H1 (cell line): ENCODE results near the gene EXD3. TPM values are rescaled to one million over a fixed set of nuclear protein-coding genes. Genes with fewer than 3 reads are reported as not detected.

Source experiments
- CTCF ChIA-PET: fragments of 300-600 bp; sonication (Branson Sonifier 250); formaldehyde crosslinking; loops from one replicate; lab custom pipeline; 2021; ENCODE audit not compliant: partially characterized antibody; lab: Charles Lee
- POLR2A ChIA-PET: fragments of 300-600 bp; sonication (Branson Sonifier 250); formaldehyde crosslinking; loops from one replicate; lab custom pipeline; 2021; ENCODE audit warnings: inconsistent platforms; ENCODE audit not compliant: partially characterized antibody; lab: Charles Lee
- DNase-seq, 2 experiments: peaks; one replicate each; pipeline versions ENCODE4 v3.0.0 to v3.0.0-alpha.2; 2010 to 2022; ENCODE audit warnings: low spot score in 2 of 2, low read depth in 1 of 2, mixed read lengths in 1 of 2
- FAIRE-seq: peaks from 2 replicates; lab custom pipeline; 2011; peaks lifted over from hg19 to GRCh38; lab: Jason Lieb, UNC
- H2AFZ ChIP-seq: 2 replicates; pipeline ENCODE4 v1.8.1; 2012; ENCODE audit warnings: low read length, inconsistent platforms
- H2AK5ac ChIP-seq: 2 replicates; pipeline ENCODE4 v1.6.1; 2013; ENCODE audit warnings: low read depth, low read length
- H2BK120ac ChIP-seq: replicated peaks from 2 replicates; pipeline ENCODE3; 2013; ENCODE audit warnings: low read depth, low read length, inconsistent platforms
- H2BK12ac ChIP-seq: 2 replicates; pipeline ENCODE4 v1.6.1; 2013; ENCODE audit warnings: low read depth, low read length
- H2BK15ac ChIP-seq: 2 replicates; pipeline ENCODE4 v1.6.1; 2013; ENCODE audit warnings: low read length
- H2BK20ac ChIP-seq: 2 replicates; pipeline ENCODE4 v1.6.1; 2013; ENCODE audit warnings: low read length
- H2BK5ac ChIP-seq: 2 replicates; pipeline ENCODE4 v1.6.1; 2013; ENCODE audit warnings: low read depth, low read length
- H3K14ac ChIP-seq: 2 replicates; pipeline ENCODE4 v1.6.1; 2013; ENCODE audit warnings: inconsistent platforms; ENCODE audit not compliant: insufficient read length
- H3K18ac ChIP-seq: 2 replicates; pipeline ENCODE4 v1.6.1; 2013; ENCODE audit warnings: low read length; ENCODE audit errors: extremely low read depth
- H3K23ac ChIP-seq: 2 replicates; pipeline ENCODE4 v1.6.1; 2013; ENCODE audit warnings: inconsistent platforms; ENCODE audit not compliant: insufficient read length
- H3K23me2 ChIP-seq: 2 replicates; pipeline ENCODE4 v1.6.1; 2013; ENCODE audit warnings: low read depth, low read length
- H3K27ac ChIP-seq: 2 replicates; pipeline ENCODE4 v1.6.1; 2011; ENCODE audit warnings: low read depth, low read length, inconsistent platforms
- H3K27me3 ChIP-seq, 4 experiments: replicated peaks in 1 of 4; 1 replicate in 1 of 4; 2 replicates in 3 of 4; pipeline versions ENCODE4 v1.6.1 to v1.8.1; 2011 to 2013; ENCODE audit warnings: low read length in 3 of 4, mild to moderate bottlenecking in 3 of 4, inconsistent platforms in 2 of 4, mixed read lengths in 2 of 4, moderate library complexity in 1 of 4; ENCODE audit not compliant: control insufficient read depth in 3 of 4, insufficient read depth in 3 of 4; ENCODE audit errors: extremely low read depth in 1 of 4
- H3K36me3 ChIP-seq, 4 experiments: 2 replicates each; pipeline versions ENCODE4 v1.6.1 to v1.8.1; 2011 to 2013; ENCODE audit warnings: mild to moderate bottlenecking in 4 of 4, low read length in 3 of 4, moderate library complexity in 2 of 4, control low read depth in 1 of 4, inconsistent platforms in 1 of 4; ENCODE audit not compliant: insufficient read depth in 4 of 4, control insufficient read depth in 2 of 4
- H3K4ac ChIP-seq: replicated peaks from 2 replicates; pipeline ENCODE3; 2013; ENCODE audit warnings: low read length, low read depth, mixed read lengths, inconsistent platforms; ENCODE audit not compliant: insufficient read length
- H3K4me1 ChIP-seq, 4 experiments: replicated peaks in 1 of 4; 1 replicate in 1 of 4; 2 replicates in 3 of 4; pipeline versions ENCODE4 v1.6.1 to v1.8.1; 2011 to 2013; ENCODE audit warnings: low read length in 3 of 4, inconsistent platforms in 2 of 4, mixed read lengths in 1 of 4; ENCODE audit not compliant: insufficient read depth in 4 of 4, control insufficient read depth in 3 of 4
- H3K4me2 ChIP-seq, 2 experiments: 2 replicates each; pipeline versions ENCODE4 v1.6.1 to v1.8.1; 2011 to 2013; ENCODE audit warnings: low read depth in 2 of 2, low read length in 2 of 2, control low read depth in 1 of 2, inconsistent platforms in 1 of 2, mild to moderate bottlenecking in 1 of 2; ENCODE audit not compliant: insufficient read depth in 1 of 2
- H3K4me3 ChIP-seq, 4 experiments: fragments of 200-600, 300-600 bp in 1 of 4; sonication (generic), shearing (Covaris generic), sonication (Bioruptor Twin) in 1 of 4; 2 replicates each; pipeline versions ENCODE4 v1.5.1 to v1.8.1; 2011 to 2016; ENCODE audit warnings: low read length in 4 of 4, low read depth in 3 of 4, control low read depth in 2 of 4, inconsistent platforms in 2 of 4, mild to moderate bottlenecking in 2 of 4, mixed read lengths in 1 of 4, moderate library complexity in 1 of 4; ENCODE audit not compliant: insufficient read depth in 2 of 4; ENCODE audit errors: extremely low read depth in 1 of 4
- H3K56ac ChIP-seq: replicated peaks from 2 replicates; pipeline ENCODE3; 2013; ENCODE audit warnings: low read depth, mild to moderate bottlenecking, mixed read lengths, low read length, inconsistent platforms; ENCODE audit not compliant: insufficient read length
- H3K79me1 ChIP-seq: 2 replicates; pipeline ENCODE4 v1.6.1; 2013; ENCODE audit warnings: low read depth, low read length, control low read depth
- H3K79me2 ChIP-seq, 2 experiments: 2 replicates each; pipeline versions ENCODE4 v1.6.1 to v1.8.1; 2012 to 2013; ENCODE audit warnings: low read length in 2 of 2, mild to moderate bottlenecking in 2 of 2, inconsistent platforms in 1 of 2; ENCODE audit not compliant: insufficient read depth in 2 of 2, control insufficient read depth in 1 of 2
- H3K9ac ChIP-seq, 4 experiments: replicated peaks in 1 of 4; 1 replicate in 1 of 4; 2 replicates in 3 of 4; pipeline versions ENCODE4 v1.6.1 to v1.8.1; 2011 to 2013; ENCODE audit warnings: low read depth in 3 of 4, low read length in 3 of 4, control low read depth in 2 of 4, mild to moderate bottlenecking in 2 of 4, moderate library complexity in 2 of 4, inconsistent platforms in 1 of 4; ENCODE audit errors: extremely low read depth in 1 of 4
- H3K9me3 ChIP-seq, 2 experiments: 2 replicates each; pipeline versions ENCODE4 v1.6.1 to v1.8.1; 2012 to 2013; ENCODE audit warnings: mild to moderate bottlenecking in 2 of 2, moderate library complexity in 2 of 2, control low read depth in 1 of 2, inconsistent platforms in 1 of 2, low read depth in 1 of 2, low read length in 1 of 2, mixed read lengths in 1 of 2; ENCODE audit not compliant: insufficient read depth in 2 of 2
- H4K20me1 ChIP-seq, 2 experiments: replicated peaks in 1 of 2; 2 replicates each; pipeline versions ENCODE3 to v1.8.1; 2011 to 2013; ENCODE audit warnings: inconsistent platforms in 2 of 2, low read length in 2 of 2, mild to moderate bottlenecking in 1 of 2; ENCODE audit not compliant: insufficient read depth in 2 of 2, control insufficient read depth in 1 of 2
- H4K5ac ChIP-seq: 2 replicates; pipeline ENCODE4 v1.6.1; 2013; ENCODE audit warnings: low read length, low read depth, mixed read lengths, inconsistent platforms; ENCODE audit not compliant: insufficient read length
- H4K8ac ChIP-seq: 2 replicates; pipeline ENCODE4 v1.8.0; 2013; ENCODE audit warnings: mild to moderate bottlenecking, moderate library complexity, low read length, inconsistent platforms; ENCODE audit not compliant: insufficient read depth; ENCODE audit errors: extremely low read depth
- H4K91ac ChIP-seq: replicated peaks from 2 replicates; pipeline ENCODE3; 2013; ENCODE audit warnings: low read length, mixed read lengths, inconsistent platforms; ENCODE audit not compliant: insufficient read length
- BRCA1 ChIP-seq: IDR thresholded peaks from 2 replicates; pipeline ENCODE4 v1.6.1; 2012; ENCODE audit warnings: low read depth, low read length, improper control_type of control experiment
- CHD1 ChIP-seq: IDR thresholded peaks from 2 replicates; pipeline ENCODE4 v1.6.1; 2012; ENCODE audit warnings: low read depth, low read length, improper control_type of control experiment
- POLR2A ChIP-seq, 2 experiments: IDR thresholded peaks; 1 replicate in 1 of 2; 2 replicates in 1 of 2; pipeline ENCODE4 v1.6.1; 2011; ENCODE audit warnings: low read depth in 2 of 2, low read length in 2 of 2, mild to moderate bottlenecking in 2 of 2; ENCODE audit errors: control extremely low read depth in 1 of 2
- POLR2AphosphoS5 ChIP-seq: IDR thresholded peaks from 2 replicates; pipeline ENCODE4 v1.6.1; 2011; ENCODE audit warnings: low read depth, low read length
- RNF2 ChIP-seq: fragments of 200-900, 300-1000 bp; sonication (generic); IDR thresholded peaks from 2 replicates; pipeline ENCODE4 v1.7.1; 2016; ENCODE audit warnings: borderline replicate concordance, low read depth, mild to moderate bottlenecking, antibody characterized with exemption, low read length; ENCODE audit not compliant: poor library complexity, severe bottlenecking; ENCODE audit errors: missing control alignments
- RXRA ChIP-seq: IDR thresholded peaks from 2 replicates; pipeline ENCODE4 v1.6.1; 2011; ENCODE audit warnings: low read depth, mild to moderate bottlenecking, low read length, moderate library complexity; ENCODE audit not compliant: insufficient read depth
- SIN3A ChIP-seq, 2 experiments: IDR thresholded peaks in 1 of 2; conservative IDR thresholded peaks in 1 of 2; 2 replicates each; pipeline ENCODE4 v1.6.1; 2011 to 2012; ENCODE audit warnings: low read length in 2 of 2, improper control_type of control experiment in 1 of 2, low read depth in 1 of 2, mild to moderate bottlenecking in 1 of 2
- SP4 ChIP-seq: IDR thresholded peaks from 2 replicates; pipeline ENCODE4 v1.6.1; 2012; ENCODE audit warnings: low read length, inconsistent platforms
- WGBS, 2 experiments: shearing (Covaris generic) in 1 of 2; methylation state at CpG; one replicate each; pipeline versions ENCODE4 v1.1.6 to v1.1.7; 2013 to 2015; ENCODE audit warnings: low lambda C conversion rate in 2 of 2, mixed read lengths in 2 of 2, inconsistent platforms in 1 of 2, low coverage in 1 of 2, missing lambda C conversion rate in 1 of 2; ENCODE audit not compliant: insufficient replicate concordance in 2 of 2, insufficient coverage in 1 of 2, insufficient read length in 1 of 2; ENCODE audit errors: extremely low coverage in 1 of 2, missing lambda C conversion rate in 1 of 2; 5-methylcytosine and 5-hydroxymethylcytosine counted together
- polyA plus RNA-seq, 7 experiments: library from polyadenylated mRNA; depleted of rRNA in 3 of 7; stranded (reverse) in 5 of 7; unstranded in 2 of 7; fragments of >200 nt in 5 of 7; fragments of 200-250 nt in 2 of 7; gene quantifications; 1 replicate in 5 of 7; 2 replicates in 1 of 7; 4 replicates in 1 of 7; pipeline versions ENCODE4 v1.2.1 to v1.2.3, GENCODE V29; 2011 to 2013; ENCODE audit warnings: missing spikeins in 2 of 7, mixed read lengths in 2 of 7
- total RNA-seq: library from RNA; stranded (reverse); fragmentation: NEBNext Ultra II Directional; extraction: Animal tissue kit (Norgen Biotek cat#: 25700); gene quantifications from 2 replicates; pipeline ENCODE4 v1.2.1, GENCODE V29; 2021

The EXD3 gene
- total and polyA plus RNA-seq, 2 of the 8 experiments (the other 6 are each of a cell fraction or from before 2014, with no cell fraction given), result 7.2 to 9.4 TPM

GRCh38 chr9:137456864-137457405 lies 34.0 kb upstream of the EXD3 start:
- Histone ChIP-seq H2BK120ac (no peak overlapping the region), H3K4me2 (no peak overlapping the region), H2BK20ac (no peak overlapping the region), H3K4me1 (peaks cover 0 to 27% (median 21%) of the 10 kb centered on the region in 4 experiments; a peak in 6 of 7 replicates), H2BK12ac (no peak overlapping the region), H3K18ac (no peak overlapping the region), H3K79me2 (no peaks in the 10 kb centered on the region; a peak in 1 of 4 replicates), H3K27me3 (peaks cover 0 to 9% (median 3%) of the 10 kb centered on the region in 4 experiments; a peak in 4 of 7 replicates), H3K9ac (no peak overlapping the region), H2AK5ac (no peak overlapping the region)
- ChIA-PET POLR2A (no interaction called here), CTCF (interaction anchor here (0.7 to 1.3 kb wide), 7 partner anchors 12 to 155 kb away, joined by 3 to 5 read pairs (median 3); partner anchors contain the start of gene NRARP)
- TF ChIP-seq CHD1, result no peak
- TF ChIP-seq BRCA1, result no peak
- no peak for TF ChIP-seq SP4
- no peak for TF ChIP-seq RXRA
- TF ChIP-seq SIN3A (conservative IDR thresholded peaks at IDR 0.05 in 1 of 2, IDR thresholded peaks at IDR 0.05 in 1 of 2; ENCODE audit: low read depth in 1 of 2, low read length in 2 of 2), result no peak
- TF ChIP-seq POLR2A (IDR thresholded peaks at IDR 0.05; ENCODE audit: control extremely low read depth in 1 of 2, low read depth in 2 of 2, low read length in 2 of 2), result no peak
- no peak for TF ChIP-seq RNF2
- TF ChIP-seq POLR2AphosphoS5, result no peak
- TF ChIP-seq, all 59 proteins: peak for 0
- no peak overlapping the region for H2BK15ac ChIP-seq
- no peak overlapping the region for H3K56ac ChIP-seq
- WGBS, 2 experiments, result 89% methylated on average over 9 of the region's 10 CpGs; no CpG with 5 or more reads in 1 of the 2 experiments
- H3K14ac ChIP-seq, result no peak overlapping the region
- no peak overlapping the region for H3K4me3 ChIP-seq
- no peak overlapping the region for H2BK5ac ChIP-seq
- FAIRE-seq (no peak), DNase-seq (no peak)
- no peak overlapping the region for H2AFZ ChIP-seq
- H4K20me1 ChIP-seq, result peaks cover 0 to 13% of the 10 kb centered on the region in 2 experiments
- no peak overlapping the region for H3K27ac ChIP-seq
- H3K9me3 ChIP-seq, result no peaks in the 10 kb centered on the region; a peak in 1 of 4 replicates
- H4K8ac ChIP-seq, result no peak overlapping the region
- no peak overlapping the region for H4K91ac ChIP-seq
- peaks cover 0 to 14% (median 7%) of the 10 kb centered on the region in 4 experiments; a peak in 7 of 8 replicates for H3K36me3 ChIP-seq
- H3K79me1 ChIP-seq, result peaks cover 3% of the 10 kb centered on the region; the same call in 1 of the 2 replicates
- no peak overlapping the region for H3K23ac ChIP-seq
- H4K5ac ChIP-seq, result no peak overlapping the region
- H3K4ac ChIP-seq, result no peak overlapping the region
- H3K23me2 ChIP-seq, result peaks cover 15% of the 10 kb centered on the region; the same call in 1 of the 2 replicates
